ENCODE measurements around the gene UBA5.
A peak's percentile ranks its signal among the peaks of the same experiment; 100 is the strongest.

Gene UBA5

GRCh38 chr3:132659000-132659364 lies 1.1 kb upstream of the UBA5 start:
- DNase-seq (ENCODE audit: low spot score): peak; percentile 46
- POLR2A ChIA-PET (ENCODE audit: low non-redundant PET): no interaction called here
- CTCF ChIA-PET: interaction anchor here (0.5 to 0.6 kb wide), 2 partner anchors 11 to 61 kb away, joined by 4 read pairs; no protein-coding TSS in a partner anchor
- peak overlapping the region; percentile 93 for H3K27ac ChIP-seq
- no peak for TF ChIP-seq CTCF (conservative IDR thresholded peaks at IDR 0.05; ENCODE audit: low read depth)

GRCh38 chr3:132659365-132660051 lies 621 bp upstream of the UBA5 start, which contains the start of gene ACAD11:
Gene ACAD11, minus strand, starts transcription at chr3:132659809. Its CDS starts 58 bp downstream, at chr3:132659751.
- peak; percentile 70 for TF ChIP-seq CTCF (conservative IDR thresholded peaks at IDR 0.05; ENCODE audit: low read depth)
- ChIA-PET POLR2A (ENCODE audit: low non-redundant PET) (interaction anchor here (0.5 kb wide), 1 partner anchor 1007 kb away, joined by 3 read pairs; no protein-coding TSS in a partner anchor), CTCF (interaction anchor here (0.9 kb wide), 1 partner anchor 58 kb away, joined by 8 read pairs; no protein-coding TSS in a partner anchor)

GRCh38 chr3:132660811-132661070 lies 612 bp downstream of the UBA5 start:
- no peak for TF ChIP-seq CTCF (conservative IDR thresholded peaks at IDR 0.05; ENCODE audit: low read depth)
- ChIA-PET POLR2A (ENCODE audit: low non-redundant PET) (no interaction called here), CTCF (no interaction called here)
- DNase-seq (ENCODE audit: low spot score): no peak
- peak overlapping the region; percentile 93 for H3K27ac ChIP-seq

More at GRCh38 chr3:132659365-132660051, 621 bp upstream of the UBA5 start, which contains the start of gene ACAD11:
- peak within 1 kb of the TSS; percentile 93 for H3K27ac ChIP-seq
- peak; percentile 71 for DNase-seq (ENCODE audit: low spot score)

- CTCF ChIA-PET: no interaction called here
- no peak for TF ChIP-seq CTCF (conservative IDR thresholded peaks at IDR 0.05; ENCODE audit: low read depth)
- POLR2A ChIA-PET (ENCODE audit: low non-redundant PET): no interaction called here
- no peak for DNase-seq (ENCODE audit: low spot score)
- H3K27ac ChIP-seq: no peak overlapping the region
Measured at GRCh38 chr3:132661101-132661500, 972 bp downstream of the UBA5 start.

GRCh38 chr3:132662212-132662611 lies 2.1 kb downstream of the UBA5 start:
- no peak for DNase-seq (ENCODE audit: low spot score)

GRCh38 chr3:132665230-132665745 lies 5.2 kb downstream of the UBA5 start:
- H3K27ac ChIP-seq: no peak overlapping the region
- TF ChIP-seq CTCF (conservative IDR thresholded peaks at IDR 0.05; ENCODE audit: low read depth): no peak
- ChIA-PET POLR2A (ENCODE audit: low non-redundant PET) (no interaction called here), CTCF (no interaction called here)
- DNase-seq (ENCODE audit: low spot score): no peak

More at GRCh38 chr3:132662212-132662611, 2.1 kb downstream of the UBA5 start:
- TF ChIP-seq CTCF (conservative IDR thresholded peaks at IDR 0.05; ENCODE audit: low read depth): no peak
- H3K27ac ChIP-seq: no peak overlapping the region
- CTCF ChIA-PET: no interaction called here
- POLR2A ChIA-PET (ENCODE audit: low non-redundant PET): no interaction called here

Measured in RWPE1 (cell line).